Endothelial cell (in vitro differentiated cells): ENCODE data around the gene GALNT11. TPM values are rescaled to one million over a fixed set of nuclear protein-coding genes. Genes with fewer than 3 reads are reported as not detected.
"Not testable (repeated sequence)": the region's sequence is repeated elsewhere in the genome, so short reads cannot be mapped to it uniquely, and the experiment has no call there.

Experiments used
- DNase-seq: peaks from one replicate; pipeline ENCODE4 v3.0.0; 2021; ENCODE audit warnings: low spot score
- H3K27ac Mint-ChIP-seq: one replicate; pipeline ENCODE4 v1.8.0; 2021; ENCODE audit warnings: mixed read lengths, inconsistent platforms; ENCODE audit not compliant: unreplicated experiment
- H3K27me3 Mint-ChIP-seq: one replicate; pipeline ENCODE4 v1.8.0; 2021; ENCODE audit warnings: mild to moderate bottlenecking, moderate library complexity, mixed read lengths, inconsistent platforms; ENCODE audit not compliant: unreplicated experiment
- H3K36me3 Mint-ChIP-seq: one replicate; pipeline ENCODE4 v1.8.0; 2021; ENCODE audit warnings: mild to moderate bottlenecking, low read depth, mixed read lengths, inconsistent platforms; ENCODE audit not compliant: unreplicated experiment
- H3K4me1 Mint-ChIP-seq: one replicate; pipeline ENCODE4 v1.8.0; 2021; ENCODE audit warnings: mild to moderate bottlenecking, mixed read lengths, inconsistent platforms; ENCODE audit not compliant: unreplicated experiment
- H3K4me3 Mint-ChIP-seq: one replicate; pipeline ENCODE4 v1.8.0; 2021; ENCODE audit warnings: mild to moderate bottlenecking, mixed read lengths, inconsistent platforms; ENCODE audit not compliant: unreplicated experiment
- H3K9me3 Mint-ChIP-seq: one replicate; pipeline ENCODE4 v1.8.0; 2021; ENCODE audit warnings: mixed read lengths, inconsistent platforms; ENCODE audit not compliant: unreplicated experiment
- total RNA-seq: library from RNA; stranded (reverse); fragmentation: NEBNext Ultra II Directional; extraction: Animal tissue kit (Norgen Biotek cat#: 25700); gene quantifications from one replicate; pipeline ENCODE4 v1.2.1, GENCODE V29; 2021; ENCODE audit not compliant: unreplicated experiment
- TF ChIP-seq, protein P1 (sequence below): fragments of 200-600 bp; sonication (generic); IDR thresholded peaks from one replicate; pipeline ENCODE4 v1.5.0; 2021; ENCODE audit warnings: antibody characterized with exemption; ENCODE audit not compliant: unreplicated experiment

Gene GALNT11
- total RNA-seq, 1 donor from 2014 or later = 21.2 TPM

DNA sequence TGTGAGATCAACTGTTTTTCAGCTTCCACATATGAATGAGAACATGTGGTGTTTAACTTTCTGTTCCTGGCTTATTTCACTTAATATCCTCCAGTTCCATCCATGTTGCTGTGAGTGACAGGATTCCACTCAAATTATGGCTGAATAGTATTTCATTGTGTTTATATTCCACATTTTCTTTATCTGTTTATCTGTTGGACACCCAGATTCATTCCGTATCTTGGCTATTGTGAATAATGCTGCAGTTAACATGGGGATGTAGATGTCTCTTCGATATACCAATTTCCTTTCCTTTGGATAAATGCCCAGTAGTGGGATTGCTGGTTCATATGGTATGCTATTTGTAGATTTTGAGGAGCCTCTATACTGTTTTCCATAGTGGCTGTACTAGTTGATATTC is 47.9 kb downstream of the GALNT11 start:
- H3K4me1 Mint-ChIP-seq = peaks cover 26% of the 10 kb centered on the region
- no peak for DNase-seq
- no peak overlapping the region for H3K4me3 Mint-ChIP-seq
- H3K27ac Mint-ChIP-seq = peak overlapping the region; percentile 19
- TF ChIP-seq, protein P1, sequence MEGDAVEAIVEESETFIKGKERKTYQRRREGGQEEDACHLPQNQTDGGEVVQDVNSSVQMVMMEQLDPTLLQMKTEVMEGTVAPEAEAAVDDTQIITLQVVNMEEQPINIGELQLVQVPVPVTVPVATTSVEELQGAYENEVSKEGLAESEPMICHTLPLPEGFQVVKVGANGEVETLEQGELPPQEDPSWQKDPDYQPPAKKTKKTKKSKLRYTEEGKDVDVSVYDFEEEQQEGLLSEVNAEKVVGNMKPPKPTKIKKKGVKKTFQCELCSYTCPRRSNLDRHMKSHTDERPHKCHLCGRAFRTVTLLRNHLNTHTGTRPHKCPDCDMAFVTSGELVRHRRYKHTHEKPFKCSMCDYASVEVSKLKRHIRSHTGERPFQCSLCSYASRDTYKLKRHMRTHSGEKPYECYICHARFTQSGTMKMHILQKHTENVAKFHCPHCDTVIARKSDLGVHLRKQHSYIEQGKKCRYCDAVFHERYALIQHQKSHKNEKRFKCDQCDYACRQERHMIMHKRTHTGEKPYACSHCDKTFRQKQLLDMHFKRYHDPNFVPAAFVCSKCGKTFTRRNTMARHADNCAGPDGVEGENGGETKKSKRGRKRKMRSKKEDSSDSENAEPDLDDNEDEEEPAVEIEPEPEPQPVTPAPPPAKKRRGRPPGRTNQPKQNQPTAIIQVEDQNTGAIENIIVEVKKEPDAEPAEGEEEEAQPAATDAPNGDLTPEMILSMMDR = no peak
- no peaks in the 10 kb centered on the region for H3K27me3 Mint-ChIP-seq
- H3K9me3 Mint-ChIP-seq = no peaks in the 10 kb centered on the region
- peaks cover 6% of the 10 kb centered on the region for H3K36me3 Mint-ChIP-seq

DNA sequence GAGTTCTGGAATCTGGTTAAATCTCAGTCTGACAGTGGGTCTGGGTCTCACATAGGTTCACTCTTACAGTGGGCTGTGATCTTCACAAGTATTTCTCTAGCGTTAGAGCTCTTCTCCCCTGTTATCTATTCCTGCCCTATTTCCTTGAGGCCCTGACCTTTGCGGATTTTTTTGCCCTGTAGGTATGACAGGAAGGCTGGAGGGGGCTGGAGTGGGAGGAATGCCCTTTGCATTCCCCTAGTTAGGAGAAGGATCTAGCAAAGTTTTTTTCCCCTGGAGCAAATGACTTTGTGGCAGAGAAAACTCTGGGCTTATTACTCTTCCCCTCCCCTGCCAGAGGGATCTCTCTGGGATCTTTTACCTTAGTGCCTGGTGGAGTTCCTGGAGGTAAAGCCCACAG is 49.2 kb downstream of the GALNT11 start:
- peaks cover 26% of the 10 kb centered on the region for H3K4me1 Mint-ChIP-seq
- peak overlapping the region; percentile 88 for H3K27ac Mint-ChIP-seq

DNA sequence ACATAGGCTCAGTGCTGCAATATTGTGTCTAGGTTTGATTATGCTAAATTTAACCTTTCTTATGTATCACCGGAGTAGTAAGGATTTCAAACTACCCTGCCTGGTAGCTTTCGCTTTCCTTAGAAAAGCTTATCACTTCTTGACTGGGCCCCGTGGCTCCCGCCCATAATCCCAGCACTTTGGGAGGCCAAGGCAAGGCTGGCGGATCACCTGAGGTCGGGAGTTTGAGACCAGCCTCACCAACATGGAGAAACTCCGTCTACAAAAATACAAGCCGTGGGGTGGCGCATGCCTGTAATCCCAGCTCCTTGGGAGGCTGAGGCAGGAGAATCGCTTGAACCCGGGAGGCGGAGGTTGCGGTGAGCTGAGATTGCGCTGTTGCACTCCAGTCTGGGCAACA is 49.9 kb downstream of the GALNT11 start:
- not testable (repeated sequence) for H3K4me3 Mint-ChIP-seq, H3K36me3 Mint-ChIP-seq, H3K27me3 Mint-ChIP-seq, DNase-seq, H3K9me3 Mint-ChIP-seq
- Mint-ChIP-seq H3K27ac (peak overlapping the region; percentile 88), H3K4me1 (peaks cover 26% of the 10 kb centered on the region)

More for the DNA sequence above, 49.2 kb downstream of the GALNT11 start:
- Mint-ChIP-seq H3K27me3 (no peaks in the 10 kb centered on the region), H3K36me3 (peaks cover 6% of the 10 kb centered on the region), H3K4me3 (no peak overlapping the region), H3K9me3 (no peaks in the 10 kb centered on the region)
- TF ChIP-seq, protein P1 = no peak
- peak; percentile 16 for DNase-seq

DNA sequence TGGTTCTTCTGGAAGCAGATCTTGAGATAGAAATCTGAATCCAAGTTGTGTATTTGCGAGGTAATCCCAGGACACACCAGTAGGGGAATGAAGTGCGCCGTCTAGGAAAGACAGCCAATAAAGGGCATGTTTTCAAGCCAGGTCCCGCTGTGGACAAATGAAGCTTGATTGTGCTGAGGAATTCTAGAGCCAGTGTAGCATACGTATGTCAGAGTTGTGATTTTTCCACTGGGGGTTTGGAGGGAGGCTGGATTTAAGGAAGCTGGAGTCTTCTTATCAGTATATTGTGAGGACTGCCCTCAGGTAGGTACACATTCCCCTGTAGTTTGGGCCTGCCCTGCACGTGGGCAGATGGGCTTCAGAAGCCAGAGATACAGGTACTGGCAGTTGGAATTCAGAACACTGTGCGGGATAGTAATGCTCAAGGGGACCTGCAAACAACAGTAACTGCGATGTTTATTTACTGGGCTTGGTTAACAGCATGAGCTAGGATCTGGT is 50.9 kb downstream of the GALNT11 start:
- peaks cover 26% of the 10 kb centered on the region for H3K4me1 Mint-ChIP-seq
- no peaks in the 10 kb centered on the region for H3K9me3 Mint-ChIP-seq
- TF ChIP-seq, protein P1 = peak; percentile 90
- no peaks in the 10 kb centered on the region for H3K27me3 Mint-ChIP-seq
- peak; percentile 58 for DNase-seq
- H3K4me3 Mint-ChIP-seq = no peak overlapping the region
- H3K27ac Mint-ChIP-seq = no peak overlapping the region
- H3K36me3 Mint-ChIP-seq = no peaks in the 10 kb centered on the region

DNA sequence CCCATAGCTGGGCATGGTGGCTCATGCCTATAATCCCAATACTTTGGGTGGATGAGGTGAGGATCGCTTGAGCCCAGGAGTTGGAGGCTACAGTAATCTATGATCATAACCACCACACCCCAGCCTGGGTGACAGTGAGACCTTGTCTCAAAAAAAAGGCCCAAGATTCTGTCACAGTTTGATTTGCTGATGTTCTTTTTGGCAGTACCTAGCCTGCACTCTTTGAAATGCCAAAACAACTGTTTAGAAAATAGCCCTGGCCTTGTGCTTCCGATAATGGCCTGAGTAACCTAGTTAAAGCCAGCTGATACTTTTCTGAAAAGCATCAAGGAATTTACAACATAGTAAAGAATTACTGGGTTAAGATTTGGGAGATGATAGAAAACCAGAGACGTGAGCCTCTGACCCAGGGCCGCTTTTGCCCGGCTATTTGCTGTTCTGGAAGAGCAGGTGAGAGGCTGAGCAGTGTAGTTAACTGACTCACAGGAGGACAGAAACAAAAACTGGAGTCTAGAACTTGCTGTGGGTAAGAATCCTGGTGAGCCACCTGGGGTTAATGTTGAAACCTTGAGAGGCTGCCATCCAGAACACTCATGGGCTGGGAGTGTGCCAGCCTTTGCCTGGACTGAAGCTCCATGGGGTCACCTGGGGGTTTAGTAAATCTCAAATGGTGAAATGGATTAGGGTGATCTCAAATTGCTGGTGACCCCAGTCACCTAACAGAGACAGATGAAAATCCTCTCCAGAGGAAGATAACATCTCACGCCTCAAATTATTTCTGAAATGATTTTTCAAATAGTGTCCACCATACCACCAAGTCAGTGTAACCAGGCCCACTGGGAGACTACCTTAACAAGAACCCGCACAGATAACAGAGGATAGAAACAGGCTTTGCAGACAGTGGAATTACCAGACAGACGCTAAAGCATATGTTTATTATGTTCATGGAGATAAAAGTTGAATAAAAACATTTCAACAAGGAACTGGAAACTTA is 51.8 kb downstream of the GALNT11 start:
- Mint-ChIP-seq H3K27me3 (no peaks in the 10 kb centered on the region), H3K4me1 (peaks cover 30% of the 10 kb centered on the region), H3K9me3 (no peaks in the 10 kb centered on the region), H3K36me3 (no peaks in the 10 kb centered on the region), H3K27ac (no peak overlapping the region), H3K4me3 (no peak overlapping the region)
- TF ChIP-seq, protein P1 = no peak
- DNase-seq = no peak
